Transverse colon (tissue), 4 donors: Measurements from ENCODE around the gene BRF1. TPM values are rescaled to one million over a fixed set of nuclear protein-coding genes. Genes with fewer than 3 reads are reported as not detected.

Experiments used
- DNase-seq: peaks from one replicate; pipeline ENCODE4 v3.0.0-alpha.2; 2019
- H3K27ac ChIP-seq, 4 donors: fragments of 200-600 bp; sonication (generic); 2 replicates each; pipeline ENCODE4 v1.5.1; 2016 to 2018; ENCODE audit warnings: inconsistent platforms in 4 of 4
- H3K27me3 ChIP-seq: fragments of 200-600 bp; sonication (generic); 2 replicates; pipeline ENCODE4 v1.5.1; 2017; ENCODE audit warnings: inconsistent platforms
- H3K36me3 ChIP-seq, 4 donors: fragments of 200-600 bp; sonication (generic); 2 replicates each; pipeline ENCODE4 v1.5.1; 2017 to 2019; ENCODE audit warnings: inconsistent platforms in 4 of 4
- H3K4me1 ChIP-seq, 4 donors: fragments of 200-600 bp; sonication (generic); 2 replicates each; pipeline ENCODE4 v1.5.1; 2017 to 2020; ENCODE audit warnings: inconsistent platforms in 4 of 4
- H3K4me3 ChIP-seq, 4 donors: fragments of 200-600 bp; sonication (generic); 1 replicate in 1 of 4; 2 replicates in 3 of 4; pipeline versions ENCODE4 v1.5.1 to v1.6.1; 2017 to 2019; ENCODE audit warnings: inconsistent platforms in 4 of 4
- H3K9me3 ChIP-seq, 2 donors: fragments of 200-600 bp; sonication (generic); 2 replicates each; pipeline ENCODE4 v1.5.1; 2017 to 2019; ENCODE audit warnings: inconsistent platforms in 2 of 2
- EP300 ChIP-seq: sonication (generic); formaldehyde crosslinking; IDR thresholded peaks from one replicate; pipeline ENCODE4 v1.6.1; 2017; ENCODE audit warnings: antibody characterized with exemption, low read depth
- POLR2A ChIP-seq: fragments of 450-650 bp; IDR thresholded peaks from one replicate; pipeline ENCODE4 v1.6.1; 2016; ENCODE audit warnings: antibody characterized with exemption, mild to moderate bottlenecking, moderate library complexity
- POLR2AphosphoS5 ChIP-seq, 3 donors: sonication (generic); formaldehyde crosslinking; IDR thresholded peaks; one replicate each; pipeline ENCODE4 v1.6.1; 2016; ENCODE audit warnings: antibody characterized with exemption in 3 of 3
- WGBS, 2 donors: methylation state at CpG; one replicate each; pipeline ENCODE4 v1.1.5; 2018; ENCODE audit warnings: low coverage in 1 of 2; 5-methylcytosine and 5-hydroxymethylcytosine counted together
- in situ Hi-C, 4 donors: fragments of 200-750 bp; cut with MboI; loops; one replicate each; pipeline versions ENCODE4 v1.15.0 to v1.15.1; 2017; ENCODE audit warnings: low sequenced_read_pairs in 3 of 4, low pct_ligation_motif_present in 1 of 4, low pct_unique_long_range_greater_than_20kb in 1 of 4
- intact Hi-C: fragments of 100-400 bp; cut with DNase I; formaldehyde crosslinking; loops from one replicate; pipeline ENCODE4 v1.15.1; 2023; ENCODE audit warnings: low total_unique reads
- total RNA-seq, 4 donors: library from RNA; depleted of rRNA; stranded (reverse); fragments of >200 nt; gene quantifications; one replicate each; pipeline ENCODE4 v1.1.0, GENCODE V29; 2016
- TF ChIP-seq, protein P1 (sequence below), 5 experiments: fragments of 200-600 bp in 3 of 5; fragments of 450-650 bp in 2 of 5; sonication (generic) in 3 of 5; IDR thresholded peaks; 1 replicate in 2 of 5; 2 replicates in 3 of 5; pipeline ENCODE4 v1.5.1; 2016 to 2017; ENCODE audit warnings: antibody characterized with exemption in 5 of 5, inconsistent platforms in 3 of 5, mild to moderate bottlenecking in 2 of 5, moderate library complexity in 1 of 5

Gene BRF1
- total RNA-seq, 4 donors from 2014 or later = 36.2 to 93.9 (median 62.6) TPM

DNA sequence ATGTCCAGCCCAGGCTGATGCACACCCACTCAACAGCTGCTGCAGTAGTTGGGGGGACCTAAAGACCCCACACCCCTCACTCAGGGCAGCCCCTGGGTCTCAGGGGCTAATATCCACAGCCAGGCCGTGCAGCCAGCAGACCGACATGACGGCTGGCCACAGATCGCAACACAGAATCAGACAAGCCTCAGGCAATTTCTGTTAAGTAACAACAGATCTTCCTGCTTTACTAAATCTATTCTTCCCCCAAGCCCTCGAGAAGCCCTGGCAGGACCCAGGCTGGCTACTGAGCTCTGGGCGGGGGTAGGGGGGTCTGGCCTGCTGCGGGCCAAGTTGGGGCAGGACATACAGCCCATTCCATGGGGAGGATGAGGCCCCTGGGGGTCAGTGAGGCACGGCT lies 91.7 kb downstream of the BRF1 start:
- WGBS, 2 donors = 87 to 100% methylated on average over 4 to 8 of the region's 8 CpGs
- Histone ChIP-seq H3K9me3 (no peaks in the 10 kb centered on the region), H3K4me1 (peaks cover 0 to 16% (median 6%) of the 10 kb centered on the region in 4 donors), H3K36me3 (no peaks in the 10 kb centered on the region), H3K27me3 (no peaks in the 10 kb centered on the region), H3K4me3 (no peak overlapping the region), H3K27ac (no peak overlapping the region)
- DNase-seq = no peak
- in situ Hi-C loops (no loop called here), intact Hi-C loops (no loop called here)
- TF ChIP-seq EP300 (no peak), POLR2A (no peak), POLR2AphosphoS5 (IDR thresholded peaks at IDR 0.05) (no peak)
- TF ChIP-seq, protein P1, sequence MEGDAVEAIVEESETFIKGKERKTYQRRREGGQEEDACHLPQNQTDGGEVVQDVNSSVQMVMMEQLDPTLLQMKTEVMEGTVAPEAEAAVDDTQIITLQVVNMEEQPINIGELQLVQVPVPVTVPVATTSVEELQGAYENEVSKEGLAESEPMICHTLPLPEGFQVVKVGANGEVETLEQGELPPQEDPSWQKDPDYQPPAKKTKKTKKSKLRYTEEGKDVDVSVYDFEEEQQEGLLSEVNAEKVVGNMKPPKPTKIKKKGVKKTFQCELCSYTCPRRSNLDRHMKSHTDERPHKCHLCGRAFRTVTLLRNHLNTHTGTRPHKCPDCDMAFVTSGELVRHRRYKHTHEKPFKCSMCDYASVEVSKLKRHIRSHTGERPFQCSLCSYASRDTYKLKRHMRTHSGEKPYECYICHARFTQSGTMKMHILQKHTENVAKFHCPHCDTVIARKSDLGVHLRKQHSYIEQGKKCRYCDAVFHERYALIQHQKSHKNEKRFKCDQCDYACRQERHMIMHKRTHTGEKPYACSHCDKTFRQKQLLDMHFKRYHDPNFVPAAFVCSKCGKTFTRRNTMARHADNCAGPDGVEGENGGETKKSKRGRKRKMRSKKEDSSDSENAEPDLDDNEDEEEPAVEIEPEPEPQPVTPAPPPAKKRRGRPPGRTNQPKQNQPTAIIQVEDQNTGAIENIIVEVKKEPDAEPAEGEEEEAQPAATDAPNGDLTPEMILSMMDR (IDR thresholded peaks at IDR 0.05) = no peak

DNA sequence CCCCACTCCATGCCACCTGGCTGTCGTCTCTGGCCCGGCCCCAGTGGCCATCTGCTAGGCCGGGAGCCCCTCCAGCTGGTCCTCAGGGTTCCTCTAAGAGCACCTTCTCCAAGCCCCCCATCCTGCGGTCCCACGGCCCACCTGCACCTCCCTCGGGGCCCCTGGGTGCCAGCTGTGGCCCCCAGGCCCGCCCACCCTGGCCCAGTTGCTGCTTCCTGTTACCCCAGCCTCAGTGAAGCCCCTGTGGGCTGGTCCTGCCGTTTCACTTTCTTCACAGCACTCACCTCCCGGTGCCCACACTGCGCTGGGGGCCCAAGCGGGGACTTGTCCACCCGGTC lies 92.1 kb downstream of the BRF1 start:
- in situ Hi-C loops = no loop called here
- Histone ChIP-seq H3K36me3 (no peaks in the 10 kb centered on the region), H3K27me3 (no peaks in the 10 kb centered on the region), H3K9me3 (no peaks in the 10 kb centered on the region), H3K4me3 (no peak overlapping the region), H3K27ac (no peak overlapping the region), H3K4me1 (peaks cover 0 to 19% (median 6%) of the 10 kb centered on the region in 4 donors)
- WGBS, 2 donors = 77% methylated on average over 12 of the region's 12 CpGs; no CpG with 5 or more reads in 1 of the 2 donors
- DNase-seq = no peak
- intact Hi-C loops = no loop called here
- TF ChIP-seq, protein P1 (IDR thresholded peaks at IDR 0.05) = no peak
- no peak for TF ChIP-seq EP300
- no peak for TF ChIP-seq POLR2AphosphoS5 (IDR thresholded peaks at IDR 0.05)
- TF ChIP-seq POLR2A = no peak

DNA sequence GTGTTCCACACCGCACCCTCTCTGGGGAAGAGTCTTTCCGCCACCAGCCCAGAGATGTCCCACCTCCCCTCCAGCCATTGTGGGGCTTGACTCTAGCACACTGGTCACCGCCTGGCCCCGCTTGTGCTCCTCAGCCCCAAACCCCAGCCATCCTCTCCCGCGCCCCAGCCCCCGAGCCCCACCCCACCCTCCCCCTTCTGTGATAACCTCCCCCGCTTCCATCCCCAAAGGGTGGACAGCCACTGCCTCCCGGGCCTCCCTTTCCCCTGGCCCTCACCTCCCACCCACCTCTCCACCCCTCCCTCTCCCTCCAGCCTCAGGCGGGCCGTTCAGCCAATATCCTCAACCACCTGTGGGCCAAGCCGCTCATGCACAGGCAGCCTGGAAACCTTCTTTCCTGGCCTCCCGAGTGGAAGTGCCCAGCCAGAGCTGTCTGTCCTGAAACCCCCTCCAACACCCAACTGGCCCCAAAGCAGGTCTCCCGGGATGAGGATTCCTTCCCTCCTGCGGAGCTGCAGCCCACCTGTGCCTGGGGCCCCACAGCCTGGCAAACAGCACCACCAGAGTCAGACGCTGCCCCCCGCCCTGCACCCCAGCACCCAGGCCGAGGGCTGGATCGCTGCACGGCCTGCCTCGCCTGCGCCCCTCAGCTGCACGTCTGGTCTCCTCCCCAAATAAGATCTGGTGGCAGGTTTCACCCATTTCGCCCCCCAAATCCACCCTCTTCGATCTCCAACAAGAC lies 92.6 kb downstream of the BRF1 start:
- Histone ChIP-seq H3K27ac (no peak overlapping the region), H3K4me1 (peaks cover 0 to 20% (median 7%) of the 10 kb centered on the region in 4 donors), H3K36me3 (no peaks in the 10 kb centered on the region), H3K4me3 (no peak overlapping the region), H3K27me3 (no peaks in the 10 kb centered on the region), H3K9me3 (no peaks in the 10 kb centered on the region)
- intact Hi-C loops = no loop called here
- WGBS, 2 donors = 87 to 100% methylated on average over 5 to 23 of the region's 25 CpGs
- TF ChIP-seq, protein P1 (IDR thresholded peaks at IDR 0.05) = no peak
- no peak for TF ChIP-seq EP300
- no peak for TF ChIP-seq POLR2AphosphoS5 (IDR thresholded peaks at IDR 0.05)
- no peak for TF ChIP-seq POLR2A
- in situ Hi-C loops = no loop called here
- no peak for DNase-seq

DNA sequence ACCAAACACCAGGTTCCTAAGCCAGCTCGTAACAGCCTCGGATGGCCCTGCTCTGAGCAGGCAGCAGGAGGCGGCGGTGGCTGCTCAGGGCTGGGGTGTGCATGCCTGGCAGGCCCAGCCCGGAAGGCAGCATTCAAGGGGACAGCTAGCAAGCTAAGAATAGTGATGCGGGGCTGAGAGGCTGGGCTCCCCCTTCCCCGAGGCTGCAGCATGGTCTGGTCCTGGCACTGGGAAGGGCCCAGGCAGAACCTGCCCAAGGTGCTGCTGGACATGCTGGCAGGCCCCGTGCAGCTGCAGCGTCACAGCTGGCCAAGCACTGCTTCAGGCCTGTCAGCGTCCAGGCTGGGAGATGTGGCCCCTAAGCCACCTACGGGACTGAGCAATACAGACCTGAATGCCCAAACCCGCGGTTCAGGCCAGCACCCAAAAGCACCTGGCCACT lies 93.3 kb downstream of the BRF1 start:
- Histone ChIP-seq H3K27ac (no peak overlapping the region), H3K4me3 (no peak overlapping the region), H3K36me3 (no peaks in the 10 kb centered on the region), H3K27me3 (peaks cover 3% of the 10 kb centered on the region), H3K9me3 (no peaks in the 10 kb centered on the region), H3K4me1 (peaks cover 0 to 22% (median 8%) of the 10 kb centered on the region in 4 donors)
- 78% methylated on average over 10 of the region's 13 CpGs; no CpG with 5 or more reads in 1 of the 2 donors for WGBS, 2 donors
- in situ Hi-C loops = no loop called here
- intact Hi-C loops = no loop called here
- no peak for DNase-seq
- TF ChIP-seq, protein P1 (IDR thresholded peaks at IDR 0.05) = no peak
- TF ChIP-seq POLR2AphosphoS5 (IDR thresholded peaks at IDR 0.05) (no peak), POLR2A (no peak), EP300 (no peak)
